ENCODE measurements around the gene ARHGAP8. TPM values are rescaled to one million over a fixed set of nuclear protein-coding genes. Genes with fewer than 3 reads are reported as not detected.

ARHGAP8 gene
- total and polyA plus RNA-seq, 12 donors, result 0.17 to 0.53 (median 0.33) TPM; not detected in 5

GRCh38 chr22:44907765-44908737 is 155.7 kb downstream of the ARHGAP8 start:
- Histone ChIP-seq H3K4me1 (no peaks in the 10 kb centered on the region), H3K9me3 (peaks cover 0 to 11% (median 0%) of the 10 kb centered on the region in 11 donors), H3K4me3 (no peak overlapping the region), H3K36me3 (no peaks in the 10 kb centered on the region), H3K27ac (no peak overlapping the region), H3K27me3 (peaks cover 0 to 3% (median 0%) of the 10 kb centered on the region in 7 donors)
- intact Hi-C loops (cut with DNase I), result no loop called here
- ATAC-seq, result no peak
- DNase-seq, result no peak
- 89% methylated on average over 21 of the region's 21 CpGs for WGBS, 2 donors
- TF ChIP-seq, protein P1, sequence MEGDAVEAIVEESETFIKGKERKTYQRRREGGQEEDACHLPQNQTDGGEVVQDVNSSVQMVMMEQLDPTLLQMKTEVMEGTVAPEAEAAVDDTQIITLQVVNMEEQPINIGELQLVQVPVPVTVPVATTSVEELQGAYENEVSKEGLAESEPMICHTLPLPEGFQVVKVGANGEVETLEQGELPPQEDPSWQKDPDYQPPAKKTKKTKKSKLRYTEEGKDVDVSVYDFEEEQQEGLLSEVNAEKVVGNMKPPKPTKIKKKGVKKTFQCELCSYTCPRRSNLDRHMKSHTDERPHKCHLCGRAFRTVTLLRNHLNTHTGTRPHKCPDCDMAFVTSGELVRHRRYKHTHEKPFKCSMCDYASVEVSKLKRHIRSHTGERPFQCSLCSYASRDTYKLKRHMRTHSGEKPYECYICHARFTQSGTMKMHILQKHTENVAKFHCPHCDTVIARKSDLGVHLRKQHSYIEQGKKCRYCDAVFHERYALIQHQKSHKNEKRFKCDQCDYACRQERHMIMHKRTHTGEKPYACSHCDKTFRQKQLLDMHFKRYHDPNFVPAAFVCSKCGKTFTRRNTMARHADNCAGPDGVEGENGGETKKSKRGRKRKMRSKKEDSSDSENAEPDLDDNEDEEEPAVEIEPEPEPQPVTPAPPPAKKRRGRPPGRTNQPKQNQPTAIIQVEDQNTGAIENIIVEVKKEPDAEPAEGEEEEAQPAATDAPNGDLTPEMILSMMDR (IDR thresholded peaks at IDR 0.05), result no peak

GRCh38 chr22:44909241-44909640 is 156.9 kb downstream of the ARHGAP8 start:
- H3K27ac ChIP-seq, result no peak overlapping the region
- WGBS, 2 donors, result 86 to 89% methylated on average over 6 of the region's 6 CpGs
- DNase-seq (no peak), ATAC-seq (no peak)
- H3K9me3 ChIP-seq, result peaks cover 0 to 11% (median 0%) of the 10 kb centered on the region in 11 donors
- H3K4me1 ChIP-seq, result no peaks in the 10 kb centered on the region
- H3K36me3 ChIP-seq, result no peaks in the 10 kb centered on the region
- peaks cover 0 to 6% (median 0%) of the 10 kb centered on the region in 7 donors for H3K27me3 ChIP-seq
- TF ChIP-seq, protein P1 (IDR thresholded peaks at IDR 0.05), result no peak
- no peak overlapping the region for H3K4me3 ChIP-seq
- intact Hi-C loops (cut with DNase I), result no loop called here

Other genes with a start within 250 kb of the ARHGAP8 start
- gene PRR5, start 50.4 kb upstream of the ARHGAP8 start, total RNA-seq, result 1 to 10 TPM in 9 of 10 donors, under 1 TPM in 1; 0.96 to 4.8 (median 2.9) TPM
- gene PRR5, start 50.4 kb upstream of the ARHGAP8 start, polyA plus RNA-seq, result 1 to 10 TPM; 2.8 to 3.4 TPM